Naive B cell (primary cell): ENCODE measurements around the gene COPE. TPM values are rescaled to one million over a fixed set of nuclear protein-coding genes. Genes with fewer than 3 reads are reported as not detected.
A peak's percentile ranks its signal among the peaks of the same experiment; 100 is the strongest.

Experiments
- ATAC-seq, 2 donors: fragments of 150-1000 bp; cut with Tn5 transposase; 2 replicates each; pipeline ENCODE4 v1.10.0; 2021; ENCODE audit warnings: low read depth in 2 of 2, mild to moderate bottlenecking in 2 of 2, moderate library complexity in 2 of 2
- DNase-seq: peaks from one replicate; pipeline ENCODE4 v3.0.0; 2022
- H3K27ac Mint-ChIP-seq, 6 donors: one replicate each; pipeline ENCODE4 v1.8.0; 2020 to 2022; ENCODE audit warnings: mild to moderate bottlenecking in 6 of 6, mixed read lengths in 6 of 6, moderate library complexity in 5 of 6, inconsistent platforms in 2 of 6
- H3K27me3 Mint-ChIP-seq, 3 donors: one replicate each; pipeline ENCODE4 v1.8.0; 2021 to 2022; ENCODE audit warnings: mixed read lengths in 3 of 3, mild to moderate bottlenecking in 1 of 3
- H3K36me3 Mint-ChIP-seq, 2 donors: one replicate each; pipeline ENCODE4 v1.8.0; 2020 to 2022; ENCODE audit warnings: mixed read lengths in 2 of 2, inconsistent platforms in 1 of 2, mild to moderate bottlenecking in 1 of 2
- H3K4me1 Mint-ChIP-seq, 3 donors: one replicate each; pipeline ENCODE4 v1.8.0; 2020 to 2022; ENCODE audit warnings: mixed read lengths in 3 of 3, inconsistent platforms in 1 of 3, mild to moderate bottlenecking in 1 of 3, moderate library complexity in 1 of 3
- H3K4me3 Mint-ChIP-seq, 8 donors: one replicate each; pipeline ENCODE4 v1.8.0; 2020 to 2022; ENCODE audit warnings: mild to moderate bottlenecking in 8 of 8, mixed read lengths in 8 of 8, moderate library complexity in 8 of 8, inconsistent platforms in 2 of 8
- H3K9me3 Mint-ChIP-seq, 7 donors: one replicate each; pipeline ENCODE4 v1.8.0; 2020 to 2022; ENCODE audit warnings: mixed read lengths in 7 of 7, mild to moderate bottlenecking in 5 of 7, inconsistent platforms in 2 of 7, moderate library complexity in 1 of 7
- polyA plus RNA-seq, 6 donors: library from polyadenylated mRNA; unstranded; fragments of 300-500 nt; fragmentation: Illumina TruSeq; gene quantifications; one replicate each; pipeline ENCODE4 v1.2.3, GENCODE V29; 2021; ENCODE audit warnings: low read depth in 6 of 6

Gene COPE
- polyA plus RNA-seq, 6 donors from 2014 or later = 204 to 322 (median 251) TPM

DNA sequence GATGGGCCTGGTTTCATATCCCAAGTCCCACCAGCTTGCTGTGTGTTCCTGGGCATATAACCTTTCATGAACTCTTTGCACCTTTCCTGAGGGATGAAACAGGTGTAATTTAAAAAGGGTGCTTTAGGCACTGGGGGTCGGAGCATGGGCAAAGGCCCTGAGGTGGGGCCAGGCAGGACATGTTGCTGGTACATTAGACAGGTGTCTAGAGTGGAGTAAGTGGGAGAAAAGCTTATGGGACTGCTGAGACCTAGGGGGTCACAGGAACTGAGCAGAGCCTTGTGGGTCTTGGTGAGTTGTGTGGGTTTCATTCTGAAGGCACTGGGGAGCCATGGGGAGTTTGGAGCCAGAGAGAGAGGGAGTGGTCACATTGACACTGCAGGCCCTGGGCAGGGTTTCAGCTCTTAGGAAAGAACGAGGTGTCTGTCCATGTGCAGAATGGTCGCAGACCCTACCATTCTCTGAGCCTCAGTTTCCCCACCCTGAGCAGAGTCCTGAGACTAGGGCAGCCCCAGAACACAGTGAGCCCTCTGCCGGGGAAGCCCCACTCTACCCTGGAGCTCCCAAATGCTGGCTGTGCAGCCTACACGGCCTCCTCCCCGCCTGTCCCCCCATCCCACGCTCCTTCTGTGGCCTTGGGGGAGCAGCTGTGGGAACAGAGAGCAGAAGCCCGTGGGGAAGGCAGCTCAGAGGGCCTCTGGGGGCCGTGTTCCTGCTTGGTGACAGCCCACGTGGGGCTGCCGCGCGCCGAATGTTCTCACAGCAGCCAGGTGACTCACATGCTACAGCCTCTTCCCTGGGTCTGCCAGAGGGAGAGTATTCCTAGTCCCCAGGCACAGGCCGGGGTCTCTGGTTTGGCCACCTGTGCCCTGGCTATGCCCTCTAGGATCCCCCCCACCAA, 29.1 kb upstream of the COPE start:
- Mint-ChIP-seq H3K36me3 (no peaks in the 10 kb centered on the region), H3K27me3 (peaks cover 9 to 30% (median 16%) of the 10 kb centered on the region in 3 donors), H3K27ac (no peak overlapping the region), H3K4me3 (no peak overlapping the region), H3K9me3 (no peaks in the 10 kb centered on the region), H3K4me1 (peaks cover 3 to 6% (median 4%) of the 10 kb centered on the region in 3 donors)
- ATAC-seq (no peak), DNase-seq (no peak)

DNA sequence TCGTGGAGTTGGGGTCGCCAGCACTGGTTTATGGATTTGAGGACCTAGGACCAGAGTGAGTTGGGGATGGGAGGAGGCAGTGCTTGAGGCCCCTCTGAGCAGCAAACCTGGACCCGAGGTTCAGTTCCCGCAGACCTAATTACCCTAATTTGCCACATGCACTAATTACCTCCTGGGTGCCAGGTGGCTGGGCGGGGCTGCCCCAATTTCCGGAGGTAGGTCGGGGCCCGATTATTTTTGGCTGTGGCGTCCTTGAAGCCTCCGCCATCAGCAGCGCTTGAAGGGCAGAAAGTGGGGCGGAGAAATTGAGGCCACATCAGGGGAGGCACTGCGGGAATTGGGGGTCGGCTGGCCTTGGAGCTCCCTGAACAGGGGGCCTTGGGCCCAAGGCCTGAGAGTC, 27.7 kb upstream of the COPE start:
- Mint-ChIP-seq H3K36me3 (no peaks in the 10 kb centered on the region), H3K4me3 (peak overlapping the region in 3 of 8 donors; percentile 20 to 71 (median 22)), H3K9me3 (no peaks in the 10 kb centered on the region), H3K27me3 (peaks cover 20 to 35% (median 24%) of the 10 kb centered on the region in 3 donors), H3K27ac (peak overlapping the region in 2 of 6 donors; percentile 22 to 81), H3K4me1 (peaks cover 3 to 9% (median 6%) of the 10 kb centered on the region in 3 donors)
- ATAC-seq = peak in 1 of 2 donors; percentile 21
- DNase-seq = no peak

DNA sequence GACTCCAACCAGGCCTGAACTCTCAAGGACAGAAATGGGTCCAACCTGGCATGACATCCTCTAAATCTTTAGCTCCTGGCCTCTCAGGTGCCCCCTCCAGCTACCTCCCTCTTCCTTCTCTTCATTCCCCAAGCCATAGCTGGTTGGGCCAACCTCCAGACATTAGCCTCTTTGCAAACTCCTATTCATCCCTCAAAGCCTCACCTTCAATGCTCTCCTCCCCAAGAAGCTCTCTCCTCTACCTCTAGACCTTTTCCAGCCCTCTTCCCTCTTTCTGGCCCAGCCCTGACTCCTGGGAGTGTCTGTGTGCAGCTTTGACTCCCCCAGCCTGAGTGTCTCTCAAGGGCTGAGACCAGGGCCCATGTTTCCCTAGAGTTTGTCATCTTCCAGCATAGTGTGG, 27.1 kb upstream of the COPE start:
- DNase-seq (no peak), ATAC-seq (no peak)
- peak overlapping the region in 2 of 6 donors; percentile 13 to 46 for H3K27ac Mint-ChIP-seq
- peaks cover 6 to 15% (median 6%) of the 10 kb centered on the region in 3 donors for H3K4me1 Mint-ChIP-seq
- H3K4me3 Mint-ChIP-seq = peak overlapping the region in 2 of 8 donors; percentile 6 to 10
- peaks cover 20 to 40% (median 25%) of the 10 kb centered on the region in 3 donors for H3K27me3 Mint-ChIP-seq
- no peaks in the 10 kb centered on the region for H3K9me3 Mint-ChIP-seq
- no peaks in the 10 kb centered on the region for H3K36me3 Mint-ChIP-seq

DNA sequence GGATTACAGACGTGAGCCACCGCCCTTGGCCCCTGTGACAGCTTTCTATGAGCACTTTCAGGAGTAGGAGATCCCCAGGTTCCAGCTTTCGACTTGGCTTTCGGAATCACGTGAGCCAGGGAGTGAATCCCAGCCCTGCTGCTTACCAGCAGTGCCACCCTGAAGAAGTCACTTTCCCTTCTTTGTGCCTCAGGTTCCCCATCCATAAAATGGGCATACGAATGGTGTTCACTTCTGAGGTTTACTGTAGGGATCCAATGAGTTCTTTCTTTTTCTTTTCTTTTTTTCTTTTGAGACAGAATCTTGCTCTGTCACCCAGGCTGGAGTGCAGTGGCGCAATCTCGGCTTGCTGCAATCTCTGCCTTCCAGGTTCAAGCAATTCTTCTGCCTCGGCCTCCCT, 26.1 kb upstream of the COPE start:
- H3K27me3 Mint-ChIP-seq = peaks cover 20 to 42% (median 25%) of the 10 kb centered on the region in 3 donors
- H3K27ac Mint-ChIP-seq = no peak overlapping the region
- no peak overlapping the region for H3K4me3 Mint-ChIP-seq
- no peaks in the 10 kb centered on the region for H3K9me3 Mint-ChIP-seq
- peaks cover 10 to 21% (median 10%) of the 10 kb centered on the region in 3 donors for H3K4me1 Mint-ChIP-seq
- H3K36me3 Mint-ChIP-seq = no peaks in the 10 kb centered on the region
- no peak for DNase-seq
- no peak for ATAC-seq

DNA sequence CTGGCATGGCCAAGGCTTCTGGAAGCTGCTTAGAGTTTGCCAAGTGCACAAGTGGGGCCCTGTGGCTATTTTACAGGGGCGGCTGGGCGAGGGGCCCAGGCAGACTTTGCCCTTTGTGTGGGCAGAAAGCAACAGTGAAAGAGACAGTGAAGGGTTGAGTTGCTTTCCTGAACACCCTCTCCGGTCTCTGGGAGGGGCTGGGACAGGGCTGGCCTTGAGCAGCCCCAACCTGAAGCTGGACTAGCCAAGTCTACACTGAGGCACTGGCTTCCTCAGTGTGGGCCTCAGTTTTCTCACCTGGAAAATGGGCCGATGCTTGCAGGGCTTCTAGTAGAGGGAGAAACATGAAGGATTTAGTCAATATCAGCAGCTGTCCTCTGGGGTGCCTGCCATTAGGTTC, 24.3 kb upstream of the COPE start:
- Mint-ChIP-seq H3K4me1 (peaks cover 15 to 28% (median 15%) of the 10 kb centered on the region in 3 donors), H3K27ac (no peak overlapping the region), H3K4me3 (peak overlapping the region in 1 of 8 donors; percentile 30), H3K36me3 (no peaks in the 10 kb centered on the region), H3K27me3 (peaks cover 20 to 52% (median 42%) of the 10 kb centered on the region in 3 donors), H3K9me3 (no peaks in the 10 kb centered on the region)
- DNase-seq (no peak), ATAC-seq (no peak)

DNA sequence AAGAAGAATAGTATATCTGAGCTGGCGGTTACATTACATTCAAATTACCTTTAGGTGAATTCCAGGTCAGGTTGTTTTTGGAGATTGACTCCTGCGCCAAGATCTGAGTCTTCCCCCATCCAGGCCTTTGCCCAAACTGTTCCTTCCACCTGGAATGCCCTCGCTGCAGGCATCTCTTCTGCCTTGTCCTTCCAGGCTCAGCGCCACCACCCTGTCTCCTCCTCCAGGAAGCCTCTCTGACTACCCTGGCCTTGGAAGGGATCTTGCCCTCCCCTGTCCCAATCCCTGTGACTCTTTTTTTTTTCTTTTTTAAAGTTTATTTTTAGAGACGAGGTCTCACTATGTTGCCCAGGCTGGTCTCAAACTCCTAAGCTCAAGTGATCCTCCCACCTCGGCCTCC, 23.5 kb upstream of the COPE start:
- no peak for ATAC-seq
- Mint-ChIP-seq H3K9me3 (no peaks in the 10 kb centered on the region), H3K27me3 (peaks cover 18 to 51% (median 45%) of the 10 kb centered on the region in 3 donors), H3K27ac (peak overlapping the region in 1 of 6 donors; percentile 81), H3K4me3 (peak overlapping the region in 7 of 8 donors; percentile 2 to 70 (median 36)), H3K4me1 (peaks cover 15 to 28% (median 15%) of the 10 kb centered on the region in 3 donors), H3K36me3 (no peaks in the 10 kb centered on the region)
- DNase-seq = no peak

DNA sequence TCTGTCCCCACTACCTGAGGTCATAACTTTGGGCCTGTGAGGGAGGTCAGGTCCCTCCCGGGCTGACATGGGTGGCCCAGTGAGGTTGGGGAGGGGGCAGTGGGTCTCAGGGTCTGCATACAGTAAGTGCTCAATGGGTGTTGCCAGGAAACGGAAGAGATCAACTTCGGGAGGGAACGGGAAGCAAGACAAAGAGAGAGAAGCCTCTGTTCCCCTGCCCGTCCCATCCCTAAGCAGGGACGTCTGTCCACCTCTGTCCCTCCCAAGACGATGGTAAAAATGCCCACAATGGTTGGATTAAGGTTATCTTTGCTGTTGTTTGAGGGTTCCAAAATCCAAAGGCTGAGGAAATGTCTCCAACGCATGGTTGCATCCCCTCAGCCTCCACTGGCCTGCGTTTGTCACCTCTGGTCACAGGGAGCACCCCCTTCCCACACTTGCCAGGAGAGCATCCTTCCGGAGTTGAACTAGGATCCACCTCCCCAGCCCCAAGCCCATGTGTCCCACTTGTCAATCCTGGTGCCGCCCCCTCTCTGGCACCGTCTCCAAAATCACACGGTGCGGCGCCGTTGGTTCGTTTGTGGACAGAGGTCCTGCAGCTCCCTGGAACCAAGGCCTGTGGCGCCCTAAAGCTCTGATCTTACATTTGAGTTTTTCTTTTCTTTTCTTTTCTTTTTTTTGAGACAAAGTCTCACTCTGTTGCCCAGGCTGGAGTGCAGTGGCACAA, 22.6 kb upstream of the COPE start:
- Mint-ChIP-seq H3K4me3 (peak overlapping the region; percentile 27 to 71 (median 59)), H3K27me3 (peaks cover 21 to 56% (median 45%) of the 10 kb centered on the region in 3 donors), H3K4me1 (peaks cover 15 to 28% (median 15%) of the 10 kb centered on the region in 3 donors), H3K36me3 (no peaks in the 10 kb centered on the region), H3K27ac (peak overlapping the region in 1 of 6 donors; percentile 90), H3K9me3 (no peaks in the 10 kb centered on the region)
- ATAC-seq = no peak
- no peak for DNase-seq

DNA sequence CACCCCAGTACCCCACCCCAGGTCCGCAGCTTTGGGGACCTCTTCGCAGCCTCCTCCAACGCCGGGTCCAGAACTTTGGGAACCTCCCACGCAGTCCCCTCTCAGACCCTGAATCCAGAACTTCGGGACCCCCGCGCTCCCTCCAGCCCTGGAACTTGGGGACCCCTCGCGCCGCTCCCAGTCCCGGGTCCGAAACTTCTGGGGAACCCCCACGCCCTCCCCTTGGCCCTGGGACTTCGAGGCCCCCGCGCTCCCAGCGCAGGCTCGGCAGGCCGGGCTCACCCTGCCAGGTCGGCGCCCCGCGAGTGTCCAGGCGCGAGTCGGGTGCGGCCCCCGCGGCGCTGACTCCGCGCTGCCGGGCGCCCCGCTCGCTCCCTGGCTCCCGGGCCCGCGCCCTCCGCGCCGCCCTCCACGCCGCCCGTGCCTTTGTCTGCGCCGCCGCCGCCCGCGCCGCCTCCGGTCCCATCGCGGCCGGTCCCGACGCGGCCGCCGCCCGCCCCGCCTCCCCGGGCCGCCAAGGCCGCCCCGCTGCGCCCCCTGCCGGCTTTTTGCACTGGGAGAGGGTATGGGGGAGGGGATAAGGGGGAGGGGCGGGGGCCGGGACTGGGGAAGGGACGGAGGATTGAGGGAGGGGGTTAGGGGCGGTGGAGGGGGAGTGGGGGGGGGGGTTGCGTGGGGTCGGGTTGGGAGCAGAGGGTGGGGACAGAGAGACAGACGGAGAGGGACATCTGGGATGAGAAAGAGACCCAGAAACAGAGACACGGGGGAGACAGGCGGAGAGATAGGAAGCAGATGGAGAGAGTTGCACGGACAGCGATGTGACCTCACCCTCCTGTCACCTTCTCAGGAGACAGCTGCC, 21.8 kb upstream of the COPE start, which contains the start of gene HOMER3:
Gene HOMER3 (minus strand): TSS at position 449 of the 859 bp plus-strand sequence. CDS start 2,235 bp downstream, outside the sequence.
- peaks cover 17 to 49% (median 37%) of the 10 kb centered on the region in 3 donors for H3K27me3 Mint-ChIP-seq
- H3K9me3 Mint-ChIP-seq = no peaks in the 10 kb centered on the region
- ATAC-seq = peak; percentile 92 to 93
- DNase-seq = peak; percentile 67
- H3K4me3 Mint-ChIP-seq = peak within 1 kb of the TSS; percentile 49 to 87 (median 79)
- peak within 1 kb of the TSS in 2 of 6 donors; percentile 19 to 90 for H3K27ac Mint-ChIP-seq
- H3K4me1 Mint-ChIP-seq = peaks cover 12 to 22% (median 15%) of the 10 kb centered on the region in 3 donors
- H3K36me3 Mint-ChIP-seq = no peaks in the 10 kb centered on the region

DNA sequence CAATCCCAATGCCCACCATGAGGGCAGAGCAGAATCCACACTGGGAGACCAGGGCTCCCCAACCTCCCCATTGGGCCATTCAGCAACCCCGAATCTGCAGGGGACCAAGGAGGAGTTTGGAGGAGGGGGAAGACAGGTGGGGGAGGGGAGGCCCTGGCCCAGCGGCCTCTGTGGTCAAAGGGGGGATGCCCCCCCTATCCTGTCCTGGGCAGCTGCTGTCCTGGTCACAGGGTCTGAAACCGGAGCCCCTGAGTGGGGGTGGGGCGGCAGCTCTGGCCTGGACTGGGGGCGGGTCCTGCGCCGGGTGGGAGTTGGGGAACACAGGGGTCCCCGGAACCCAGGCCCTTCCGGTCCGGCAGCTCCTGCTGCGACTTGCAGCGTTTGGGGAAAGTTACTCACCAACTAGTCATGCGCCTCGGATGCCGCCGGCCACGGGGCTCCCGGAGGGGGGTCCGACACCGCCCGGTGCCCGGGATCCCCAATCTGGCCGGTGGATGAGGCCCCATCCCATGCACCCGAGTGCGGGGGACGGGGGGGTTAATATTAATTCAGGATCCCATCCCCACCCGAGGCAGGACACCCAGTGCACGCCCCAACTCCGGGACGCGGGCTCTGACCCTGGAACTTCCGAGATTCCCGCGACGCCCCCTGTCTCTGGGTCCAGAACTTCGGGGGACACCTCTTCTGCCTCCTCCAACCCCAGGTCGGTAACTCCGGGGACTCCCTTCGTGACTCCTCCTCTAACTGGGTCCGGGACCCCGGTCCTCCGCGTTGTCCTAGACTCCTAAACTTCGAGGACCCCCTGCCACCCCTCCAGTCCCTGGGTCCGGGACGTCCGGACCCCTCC, 21.0 kb upstream of the COPE start:
- no peaks in the 10 kb centered on the region for H3K9me3 Mint-ChIP-seq
- ATAC-seq (peak in 1 of 2 donors; percentile 5), DNase-seq (peak; percentile 12)
- H3K27me3 Mint-ChIP-seq = peaks cover 17 to 53% (median 36%) of the 10 kb centered on the region in 3 donors
- peak overlapping the region; percentile 62 to 87 (median 79) for H3K4me3 Mint-ChIP-seq
- peak overlapping the region in 2 of 6 donors; percentile 19 to 79 for H3K27ac Mint-ChIP-seq
- peaks cover 12 to 22% (median 15%) of the 10 kb centered on the region in 3 donors for H3K4me1 Mint-ChIP-seq
- no peaks in the 10 kb centered on the region for H3K36me3 Mint-ChIP-seq

DNA sequence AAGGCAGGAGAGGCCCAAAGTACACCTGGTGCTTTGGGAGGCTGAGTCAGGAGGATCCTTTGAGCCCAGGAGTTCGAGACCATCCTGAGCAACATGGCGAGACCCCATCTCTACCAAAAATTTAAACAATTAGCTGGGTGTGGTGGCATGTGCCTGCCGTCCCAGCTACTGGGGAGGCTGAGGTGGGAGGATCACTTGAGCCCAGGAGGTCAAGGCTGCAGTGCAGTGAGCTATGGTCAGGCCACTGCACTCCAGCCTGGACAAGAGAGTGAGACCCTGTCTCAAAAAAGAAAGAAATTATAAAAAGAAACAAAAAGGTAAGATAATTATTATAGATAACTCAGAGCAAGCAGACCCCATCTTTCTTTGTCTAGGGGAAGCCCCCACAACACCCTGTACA, 20.0 kb upstream of the COPE start:
- DNase-seq (no peak), ATAC-seq (no peak)
- Mint-ChIP-seq H3K4me3 (peak overlapping the region; percentile 41 to 83 (median 66)), H3K27me3 (peaks cover 20 to 61% (median 38%) of the 10 kb centered on the region in 3 donors), H3K9me3 (no peaks in the 10 kb centered on the region), H3K36me3 (no peaks in the 10 kb centered on the region), H3K27ac (no peak overlapping the region), H3K4me1 (peaks cover 12 to 22% (median 15%) of the 10 kb centered on the region in 3 donors)

DNA sequence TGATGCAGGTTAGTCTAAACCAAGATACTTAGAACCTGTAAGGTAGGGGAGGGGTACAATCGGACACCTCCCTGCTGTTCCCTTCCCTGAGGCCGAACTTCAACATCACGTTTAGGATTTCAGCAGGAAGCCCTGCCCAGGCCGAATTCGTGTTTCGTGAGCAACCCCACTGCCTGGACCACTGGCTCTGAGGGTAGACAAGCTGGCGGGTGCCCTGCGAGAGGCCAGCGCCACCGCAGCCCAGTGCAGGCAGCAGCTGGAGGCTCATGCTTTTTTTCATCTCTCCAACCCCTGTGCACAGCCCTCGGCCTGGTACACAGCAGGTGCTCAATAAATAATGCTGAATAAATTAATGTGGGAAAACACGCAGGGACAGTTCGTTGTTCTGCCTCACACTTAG, 14.1 kb upstream of the COPE start:
- DNase-seq (no peak), ATAC-seq (no peak)
- Mint-ChIP-seq H3K4me3 (peak overlapping the region in 5 of 8 donors; percentile 21 to 80 (median 70)), H3K36me3 (no peaks in the 10 kb centered on the region), H3K27me3 (peaks cover 9 to 41% (median 10%) of the 10 kb centered on the region in 3 donors), H3K4me1 (peaks cover 8 to 15% (median 10%) of the 10 kb centered on the region in 3 donors), H3K27ac (peak overlapping the region in 2 of 6 donors; percentile 47 to 79), H3K9me3 (peaks cover 0 to 1% (median 0%) of the 10 kb centered on the region in 7 donors)
